GM06990 (cell line): ENCODE results near the gene TATDN2.
"Not testable (repeated sequence)": the region's sequence is repeated elsewhere in the genome, so short reads cannot be mapped to it uniquely, and the experiment has no call there.

Experiments used
- DNase-seq: peaks from one replicate; pipeline ENCODE4 v3.0.0-alpha.2; 2011; ENCODE audit not compliant: insufficient read length; ENCODE audit errors: extremely low read depth
- H3K27me3 ChIP-seq: replicated peaks from 2 replicates; pipeline ENCODE4 v1.6.0; 2011; ENCODE audit warnings: low read length; ENCODE audit not compliant: control insufficient read depth, insufficient read depth
- H3K36me3 ChIP-seq: 2 replicates; pipeline ENCODE4 v1.5.1; 2011; ENCODE audit warnings: low read length; ENCODE audit not compliant: control insufficient read depth, insufficient read depth
- H3K4me3 ChIP-seq: replicated peaks from 2 replicates; pipeline ENCODE4 v1.5.1; 2011; ENCODE audit warnings: low read depth, mild to moderate bottlenecking, control low read depth, low read length
- CTCF ChIP-seq: IDR thresholded peaks from 2 replicates; pipeline ENCODE4 v1.5.1; 2011; ENCODE audit warnings: low read length, control low read depth, mild to moderate bottlenecking, inconsistent platforms; ENCODE audit not compliant: insufficient read depth, poor library complexity, severe bottlenecking

TATDN2 gene

GRCh38 chr3:10268116-10268515 lies 19.9 kb downstream of the TATDN2 start:
- no peak for TF ChIP-seq CTCF
- Histone ChIP-seq H3K36me3 (peaks cover 24% of the 10 kb centered on the region), H3K27me3 (no peaks in the 10 kb centered on the region), H3K4me3 (no peak overlapping the region)
- no peak for DNase-seq

- no peak for TF ChIP-seq CTCF
- no peaks in the 10 kb centered on the region for H3K27me3 ChIP-seq
- peaks cover 24% of the 10 kb centered on the region for H3K36me3 ChIP-seq
- H3K4me3 ChIP-seq: no peak overlapping the region
- DNase-seq: no peak
Measured at GRCh38 chr3:10268930-10269329, 20.7 kb downstream of the TATDN2 start.

GRCh38 chr3:10269443-10269842 lies 21.2 kb downstream of the TATDN2 start:
- Histone ChIP-seq H3K36me3 (peaks cover 24% of the 10 kb centered on the region), H3K27me3 (no peaks in the 10 kb centered on the region), H3K4me3 (no peak overlapping the region)
- TF ChIP-seq CTCF: no peak
- no peak for DNase-seq

- H3K36me3 ChIP-seq: peaks cover 30% of the 10 kb centered on the region
- DNase-seq: not testable (repeated sequence)
Measured at GRCh38 chr3:10272476-10272875, 24.2 kb downstream of the TATDN2 start.

GRCh38 chr3:10272977-10273376 lies 24.7 kb downstream of the TATDN2 start:
- H3K36me3 ChIP-seq: peaks cover 30% of the 10 kb centered on the region
- no peak for TF ChIP-seq CTCF
- H3K4me3 ChIP-seq: no peak overlapping the region
- DNase-seq: no peak
- H3K27me3 ChIP-seq: no peaks in the 10 kb centered on the region

More at GRCh38 chr3:10272476-10272875, 24.2 kb downstream of the TATDN2 start:
- H3K27me3 ChIP-seq, H3K4me3 ChIP-seq: not testable (repeated sequence)

- peaks cover 32% of the 10 kb centered on the region for H3K36me3 ChIP-seq
- no peak overlapping the region for H3K4me3 ChIP-seq
- DNase-seq: no peak
- TF ChIP-seq CTCF: no peak
- no peaks in the 10 kb centered on the region for H3K27me3 ChIP-seq
Measured at GRCh38 chr3:10273702-10274305, 25.5 kb downstream of the TATDN2 start.
